ENCODE measurements around the gene TENM4. TPM values are rescaled to one million over a fixed set of nuclear protein-coding genes. Genes with fewer than 3 reads are reported as not detected.

Gene TENM4
- polyA plus RNA-seq, 3 donors, result 21.1 to 26.5 (median 26.0) TPM

DNA sequence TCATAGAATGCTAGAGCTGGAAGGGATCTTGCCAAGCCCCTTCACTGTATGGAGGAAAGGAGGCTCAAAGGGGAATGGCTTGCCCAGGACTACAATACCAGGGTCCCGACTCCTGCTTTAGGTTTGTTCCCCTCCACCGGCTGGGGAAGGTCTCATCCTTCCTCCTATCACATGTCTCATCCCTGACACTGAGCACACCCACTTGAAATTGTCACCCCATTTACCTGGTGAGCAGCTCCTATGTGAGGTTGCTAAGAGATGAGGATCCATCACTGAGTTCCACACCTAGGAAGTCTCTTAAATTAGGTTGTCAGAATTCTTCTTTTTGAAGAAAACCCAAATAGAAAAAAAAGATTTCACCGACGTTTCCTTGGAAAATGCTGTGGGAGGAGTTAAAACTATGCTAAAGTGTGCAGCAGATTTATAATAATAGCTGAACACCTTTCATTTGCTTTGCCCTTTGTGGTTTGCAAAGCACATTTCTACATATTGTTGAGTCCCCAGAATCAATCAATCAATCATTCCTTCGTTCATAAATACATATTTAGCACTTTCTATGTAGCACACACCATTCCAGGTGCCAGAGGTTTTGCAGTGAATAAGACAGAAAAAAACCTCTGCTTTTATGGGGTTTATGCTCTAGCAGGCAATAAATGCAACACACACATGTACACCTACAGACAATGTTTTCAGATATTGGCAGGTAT, 91.7 kb downstream of the TENM4 start:
- no peak for DNase-seq

- DNase-seq, result no peak
Observed at GRCh38 chr11:79346021-79346420, 94.8 kb downstream of the TENM4 start.

- DNase-seq, result no peak
Observed at GRCh38 chr11:79344753-79345294, 96.0 kb downstream of the TENM4 start.

DNA sequence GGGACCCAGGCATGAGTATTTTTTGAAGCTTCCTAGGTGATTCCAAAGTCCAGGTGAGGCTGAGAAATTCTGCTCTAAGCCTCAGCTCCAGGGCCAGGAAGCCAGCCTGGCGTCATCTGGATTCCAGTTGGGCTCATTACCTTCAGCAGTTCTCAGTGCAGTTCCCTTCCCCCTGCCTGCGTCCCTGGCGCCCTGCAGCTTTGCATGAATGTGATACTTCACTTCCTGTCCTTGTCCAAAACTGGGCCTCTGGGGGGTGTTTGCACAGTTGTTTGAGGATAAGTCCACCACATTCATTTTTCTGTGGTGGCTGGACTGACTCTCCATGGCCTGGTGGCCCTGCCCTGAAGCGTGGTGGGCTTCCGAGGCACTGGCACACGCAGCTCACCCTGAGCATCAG, 98.1 kb downstream of the TENM4 start:
- no peak for DNase-seq

DNA sequence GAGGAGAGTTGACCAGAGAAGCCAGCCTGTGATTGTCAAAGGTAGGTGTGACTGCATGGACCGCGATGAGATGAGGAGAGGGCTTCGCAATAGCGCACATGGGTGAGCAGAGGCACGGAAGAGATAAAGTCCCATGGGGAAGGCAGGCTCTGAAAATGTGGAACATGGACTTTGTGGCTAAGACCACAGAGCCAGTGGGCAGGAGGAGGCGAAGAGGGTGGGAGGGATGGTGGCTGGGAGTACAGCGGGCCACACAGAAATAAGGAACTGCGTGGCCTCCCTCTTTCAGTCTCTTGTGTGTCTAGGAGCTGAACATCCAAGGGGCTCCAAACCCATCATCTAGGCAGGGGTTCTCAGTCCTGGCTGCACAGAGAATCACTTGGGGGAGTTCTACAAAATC, 98.6 kb downstream of the TENM4 start:
- no peak for DNase-seq

- DNase-seq, result no peak
Observed at GRCh38 chr11:79340535-79340934, 100.3 kb downstream of the TENM4 start.

DNA sequence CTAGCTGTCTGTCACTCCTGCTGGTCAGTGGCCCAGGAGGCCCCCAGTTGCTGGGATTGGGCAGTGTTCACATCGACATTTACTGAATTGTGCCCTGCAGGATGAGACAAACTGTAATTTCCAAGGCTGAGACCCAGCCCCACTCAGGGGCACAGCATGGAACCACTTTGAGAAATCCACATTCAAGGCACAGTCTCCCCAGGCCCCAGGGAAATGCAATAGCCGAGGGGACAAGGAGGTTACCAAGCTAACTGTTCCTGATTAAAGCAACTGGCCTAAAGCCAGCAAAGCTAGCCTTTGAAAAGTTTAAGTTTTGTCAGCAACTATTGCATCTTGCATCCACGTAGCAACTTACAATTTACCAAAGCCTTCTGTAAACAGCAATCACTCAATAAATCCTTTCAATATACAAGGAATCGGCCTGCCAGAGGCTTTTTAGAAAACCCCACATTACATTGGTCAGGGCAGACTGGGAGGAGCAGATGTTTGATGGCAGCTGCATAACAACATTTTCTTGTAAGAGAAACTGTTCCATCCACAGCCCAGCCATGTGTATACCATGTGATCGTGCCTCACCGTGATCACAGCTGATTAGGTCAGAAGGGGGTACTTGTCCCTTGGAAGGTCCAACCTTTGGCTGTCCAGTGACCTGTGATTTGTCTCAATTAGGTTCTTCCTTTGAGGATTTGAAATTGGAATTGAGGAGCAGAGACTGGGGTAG, 103.9 kb downstream of the TENM4 start:
- no peak for DNase-seq

- no peak for DNase-seq
Observed at GRCh38 chr11:79335681-79336080, 105.1 kb downstream of the TENM4 start.

GRCh38 chr11:79333355-79333754, 107.5 kb downstream of the TENM4 start:
- DNase-seq, result no peak

DNA sequence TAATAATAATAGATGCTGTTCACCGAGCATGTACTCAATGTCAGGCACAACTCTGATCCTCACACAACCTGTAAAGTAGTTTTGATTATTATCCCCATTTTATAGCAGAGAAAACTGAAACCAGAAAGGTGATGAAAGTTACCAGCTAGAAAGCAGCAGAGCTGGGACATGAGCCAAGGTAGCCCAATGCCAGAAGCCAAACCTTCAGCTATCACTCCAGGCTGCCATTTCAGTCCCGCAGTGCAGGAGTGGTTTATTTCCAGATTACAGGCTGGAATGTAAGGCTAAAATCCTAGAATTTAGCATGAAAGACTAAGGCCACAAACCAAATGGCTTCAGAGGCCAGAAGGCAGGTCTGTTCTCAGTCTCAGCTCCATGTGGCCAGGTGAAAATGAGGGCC, 108.8 kb downstream of the TENM4 start:
- DNase-seq, result no peak

DNA sequence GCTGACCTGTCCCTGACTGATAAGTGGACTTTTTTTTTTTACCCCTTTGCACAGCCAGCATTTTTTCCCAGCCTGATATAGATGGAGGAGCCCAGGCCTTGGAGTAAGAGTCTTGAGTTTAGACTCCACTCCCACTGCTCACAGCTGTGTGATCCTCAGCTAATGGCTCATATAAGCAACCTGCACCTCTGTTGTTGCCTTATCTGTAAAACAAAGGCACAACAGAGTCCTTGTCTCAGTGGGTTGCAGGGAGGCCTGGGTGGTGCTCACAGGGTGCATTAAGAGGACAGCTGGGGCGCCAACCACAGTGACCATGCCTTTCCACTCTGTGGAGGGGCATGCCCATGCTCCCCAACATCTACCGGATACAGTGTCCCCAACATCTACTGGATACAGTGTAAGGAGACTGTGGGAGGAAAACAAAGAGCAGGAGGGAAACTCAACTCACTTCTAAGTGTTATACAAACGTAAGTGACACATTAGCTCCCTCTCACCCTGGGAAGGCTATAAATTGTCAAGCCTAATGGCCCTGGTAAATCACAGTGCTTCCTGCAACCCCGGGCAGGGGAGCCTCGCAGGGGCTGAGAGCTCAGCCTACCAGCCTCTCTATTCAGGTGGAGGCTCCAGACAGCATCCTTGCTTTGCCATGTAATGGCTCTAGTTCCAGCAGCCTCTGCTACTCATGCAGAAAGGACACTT, 109.5 kb downstream of the TENM4 start:
- DNase-seq, result peak; percentile 80

DNA sequence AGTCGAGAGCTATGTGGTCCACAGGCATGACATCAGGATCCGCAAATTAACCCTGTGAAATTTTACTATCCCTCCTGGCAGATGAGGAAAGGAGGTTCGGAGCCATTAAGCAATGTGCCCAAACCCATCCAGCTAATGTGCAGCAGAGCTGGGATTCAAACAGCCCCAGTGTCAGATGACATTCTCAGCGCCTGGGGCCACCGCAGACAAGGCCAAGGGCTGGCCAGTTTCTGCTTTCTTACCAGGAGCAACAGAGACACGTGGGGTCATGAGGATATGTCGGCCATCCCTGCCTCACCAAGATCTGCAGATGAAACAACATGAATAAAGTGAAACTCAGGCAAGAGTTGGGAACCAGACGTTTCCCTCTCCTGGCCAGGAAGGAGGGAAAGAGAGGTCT, 110.2 kb downstream of the TENM4 start:
- peak; percentile 60 for DNase-seq

DNA sequence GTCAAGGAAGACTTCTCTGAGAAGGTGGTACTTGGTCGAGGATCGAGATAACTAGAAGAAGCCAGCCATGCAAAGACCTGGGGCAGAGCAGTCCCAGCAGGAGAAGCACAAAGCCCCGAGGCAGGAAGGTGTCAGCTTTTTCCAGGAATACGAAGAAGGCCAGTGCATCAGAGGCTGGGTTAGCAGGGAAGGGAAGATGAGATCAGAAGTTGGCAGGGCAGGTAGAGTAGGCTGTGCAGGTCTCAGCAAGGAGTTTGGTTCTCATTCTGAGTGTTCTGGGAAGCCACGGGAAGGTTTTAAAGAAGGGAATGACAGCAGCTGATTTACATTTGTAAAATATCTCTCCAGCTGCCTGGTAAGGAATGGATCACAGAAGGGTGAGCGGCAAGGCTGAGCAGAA, 111.3 kb downstream of the TENM4 start:
- DNase-seq, result no peak

DNA sequence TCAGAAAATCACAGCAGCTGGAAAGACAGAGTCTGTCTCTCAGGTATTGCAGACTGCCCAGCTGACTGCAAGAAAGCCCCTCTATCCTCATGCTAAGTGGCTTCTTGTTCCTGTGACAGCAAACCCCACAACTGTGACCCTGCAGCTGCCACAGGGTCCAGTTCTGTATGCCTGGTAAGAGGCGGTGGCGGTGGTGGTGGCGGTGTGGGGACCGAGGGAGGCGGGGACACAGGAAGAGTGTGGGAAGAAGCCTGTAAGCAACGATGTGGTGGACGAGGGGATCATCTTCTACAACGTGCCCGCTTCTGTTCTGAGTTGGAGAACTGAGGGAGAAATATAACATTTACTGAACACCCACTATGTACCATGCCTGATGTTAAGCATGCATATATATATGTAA, 112.4 kb downstream of the TENM4 start:
- DNase-seq, result no peak

- DNase-seq, result no peak
Observed at GRCh38 chr11:79325851-79326250, 115.0 kb downstream of the TENM4 start.

GRCh38 chr11:79321263-79321662, 119.6 kb downstream of the TENM4 start:
- no peak for DNase-seq

GRCh38 chr11:79314906-79315689, 125.7 kb downstream of the TENM4 start:
- DNase-seq, result peak; percentile 64

- DNase-seq, result no peak
Observed at GRCh38 chr11:79313530-79313913, 127.3 kb downstream of the TENM4 start.

GRCh38 chr11:79312617-79313529, 128.0 kb downstream of the TENM4 start:
- no peak for DNase-seq

DNA sequence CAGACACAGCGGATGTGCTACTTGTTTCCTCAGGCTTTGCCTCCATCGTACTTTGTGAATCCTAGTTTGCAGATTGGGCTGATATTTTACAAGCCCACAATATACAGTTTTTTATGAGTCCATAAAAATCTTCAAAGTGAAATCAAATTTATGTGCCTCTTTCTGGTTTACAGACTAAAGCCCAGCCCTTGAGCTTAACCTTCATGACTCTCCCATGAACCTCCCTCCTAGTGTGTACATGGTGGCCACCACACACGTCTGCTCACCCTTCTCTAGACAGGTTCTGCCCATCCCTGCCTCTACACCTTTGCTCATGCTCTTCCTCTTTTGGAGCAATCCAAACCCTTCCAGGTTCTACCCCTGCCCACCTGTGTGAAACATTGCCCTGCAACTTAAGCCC, 129.4 kb downstream of the TENM4 start:
- DNase-seq, result no peak

DNA sequence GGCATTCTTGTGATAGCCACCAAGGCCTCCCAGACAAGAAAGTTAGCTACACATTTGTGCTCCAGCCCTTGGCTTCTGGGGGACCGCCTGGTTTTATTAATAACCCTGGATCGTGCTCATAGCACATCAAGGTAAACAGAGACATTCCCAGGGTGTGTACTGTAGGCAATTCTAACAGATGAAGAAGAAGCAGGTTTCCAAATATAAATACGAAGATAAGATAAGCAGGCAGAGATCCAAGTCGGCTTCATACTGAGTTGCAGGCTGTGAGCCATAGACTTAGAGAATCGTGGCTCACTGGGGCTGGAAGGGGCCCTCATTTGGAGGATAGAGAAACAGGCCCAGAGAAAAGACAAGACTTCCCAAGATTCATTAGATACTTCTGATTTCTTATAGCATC, 131.4 kb downstream of the TENM4 start:
- DNase-seq, result no peak
